K562 (cell line): ENCODE results near the gene FGF11. TPM values are rescaled to one million over a fixed set of nuclear protein-coding genes. Genes with fewer than 3 reads are reported as not detected.

Experiments
- FOXP1 ChIP-seq: sonication (generic); formaldehyde crosslinking; IDR thresholded peaks from 2 replicates; pipeline ENCODE4 v1.8.0; 2022; ENCODE audit warnings: mild to moderate bottlenecking, missing genetic modification reagents
- MIER1 ChIP-seq: fragments of 450-650 bp; IDR thresholded peaks from 2 replicates; pipeline ENCODE4 v1.6.1; 2016; ENCODE audit warnings: antibody characterized with exemption, mild to moderate bottlenecking, low read depth
- NONO ChIP-seq, 2 experiments: fragments of 200-400 bp in 1 of 2; fragments of 450-650 bp in 1 of 2; formaldehyde crosslinking in 1 of 2; IDR thresholded peaks; 2 replicates each; pipeline ENCODE4 v1.6.1; 2017; ENCODE audit warnings: low read depth in 2 of 2, mild to moderate bottlenecking in 2 of 2, moderate library complexity in 2 of 2, low read length in 1 of 2
- RNF2 ChIP-seq: sonication (generic); IDR thresholded peaks from 2 replicates; pipeline ENCODE4 v1.6.1; 2016
- TBL1XR1 ChIP-seq, 2 experiments: IDR thresholded peaks; 2 replicates each; pipeline ENCODE4 v1.6.1; 2012; ENCODE audit warnings: improper control_type of control experiment in 2 of 2, low read length in 2 of 2, mild to moderate bottlenecking in 1 of 2
- polyA plus RNA-seq, 8 experiments: library from polyadenylated mRNA; depleted of rRNA in 4 of 8; stranded (reverse) in 5 of 8; unstranded in 3 of 8; fragments of >200 nt; fragmentation: Nextera tagmentation in 2 of 8; fragmentation: Illumina TruSeq in 1 of 8; extraction: Ambion mirVana in 2 of 8; extraction: Trizol in 1 of 8; gene quantifications; 2 replicates each; pipeline versions ENCODE4 v1.2.1 to v1.2.3, GENCODE V29; 2011 to 2014; ENCODE audit warnings: inconsistent platforms in 1 of 8, missing spikeins in 1 of 8
- total RNA-seq, 7 experiments: library from RNA; depleted of rRNA in 6 of 7; stranded (reverse); fragments of >200 nt in 6 of 7; fragmentation: Illumina TruSeq in 2 of 7; extraction: Trizol in 2 of 7; gene quantifications; 2 replicates each; pipeline versions ENCODE4 v1.2.1 to v1.2.3, GENCODE V29; 2011 to 2021; ENCODE audit warnings: low replicate concordance in 1 of 7
- TF ChIP-seq, protein P1 (sequence below), 2 experiments: fragments of 450-650 bp; IDR thresholded peaks; 2 replicates each; pipeline ENCODE4 v1.6.1; 2018; ENCODE audit warnings: mild to moderate bottlenecking in 2 of 2, low read depth in 1 of 2; ENCODE audit not compliant: partially characterized antibody in 2 of 2
- TF ChIP-seq, protein P2 (sequence below): fragments of 450-650 bp; IDR thresholded peaks from 2 replicates; pipeline ENCODE4 v1.6.1; 2017; ENCODE audit warnings: antibody characterized with exemption, mild to moderate bottlenecking
- TF ChIP-seq, protein P3 (sequence below): conservative IDR thresholded peaks from 2 replicates; pipeline ENCODE4 v1.6.1; 2011; ENCODE audit warnings: low read depth, mild to moderate bottlenecking, low read length; ENCODE audit not compliant: control insufficient read depth
- TF ChIP-seq, protein P4 (sequence below): fragments of 250-450 bp; sonication (Bioruptor Pico); IDR thresholded peaks from 2 replicates; pipeline ENCODE4 v1.8.0; 2022; ENCODE audit warnings: inconsistent platforms

FGF11 gene
- total and polyA plus RNA-seq, 9 of the 15 experiments (the other 6 are each of a cell fraction or from before 2014, with no cell fraction given): 1.2 to 7.5 (median 3.0) TPM

DNA sequence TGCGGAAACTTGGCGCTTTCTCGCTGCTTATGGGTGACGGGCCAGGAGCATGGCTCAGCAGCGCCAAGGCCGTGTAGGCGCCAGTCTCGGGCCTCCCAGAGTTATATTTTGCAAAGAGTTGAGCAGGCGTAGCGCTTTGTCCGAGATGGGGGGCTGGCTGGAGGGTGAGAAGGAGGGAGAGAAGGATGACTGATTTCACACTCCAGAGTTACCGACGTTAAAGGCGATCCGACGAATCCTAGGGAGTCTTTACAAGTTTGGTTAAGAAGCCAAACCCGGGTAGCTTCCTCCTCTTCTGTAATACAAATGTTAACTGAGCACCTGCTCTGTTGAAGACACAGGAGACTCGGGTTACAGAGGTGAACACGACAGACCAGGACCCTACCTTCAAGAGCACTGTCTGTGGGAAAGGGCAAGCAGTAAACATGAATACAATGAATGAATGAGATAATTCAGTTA, 45.6 kb downstream of the FGF11 start (continued):
- TF ChIP-seq, protein P1, sequence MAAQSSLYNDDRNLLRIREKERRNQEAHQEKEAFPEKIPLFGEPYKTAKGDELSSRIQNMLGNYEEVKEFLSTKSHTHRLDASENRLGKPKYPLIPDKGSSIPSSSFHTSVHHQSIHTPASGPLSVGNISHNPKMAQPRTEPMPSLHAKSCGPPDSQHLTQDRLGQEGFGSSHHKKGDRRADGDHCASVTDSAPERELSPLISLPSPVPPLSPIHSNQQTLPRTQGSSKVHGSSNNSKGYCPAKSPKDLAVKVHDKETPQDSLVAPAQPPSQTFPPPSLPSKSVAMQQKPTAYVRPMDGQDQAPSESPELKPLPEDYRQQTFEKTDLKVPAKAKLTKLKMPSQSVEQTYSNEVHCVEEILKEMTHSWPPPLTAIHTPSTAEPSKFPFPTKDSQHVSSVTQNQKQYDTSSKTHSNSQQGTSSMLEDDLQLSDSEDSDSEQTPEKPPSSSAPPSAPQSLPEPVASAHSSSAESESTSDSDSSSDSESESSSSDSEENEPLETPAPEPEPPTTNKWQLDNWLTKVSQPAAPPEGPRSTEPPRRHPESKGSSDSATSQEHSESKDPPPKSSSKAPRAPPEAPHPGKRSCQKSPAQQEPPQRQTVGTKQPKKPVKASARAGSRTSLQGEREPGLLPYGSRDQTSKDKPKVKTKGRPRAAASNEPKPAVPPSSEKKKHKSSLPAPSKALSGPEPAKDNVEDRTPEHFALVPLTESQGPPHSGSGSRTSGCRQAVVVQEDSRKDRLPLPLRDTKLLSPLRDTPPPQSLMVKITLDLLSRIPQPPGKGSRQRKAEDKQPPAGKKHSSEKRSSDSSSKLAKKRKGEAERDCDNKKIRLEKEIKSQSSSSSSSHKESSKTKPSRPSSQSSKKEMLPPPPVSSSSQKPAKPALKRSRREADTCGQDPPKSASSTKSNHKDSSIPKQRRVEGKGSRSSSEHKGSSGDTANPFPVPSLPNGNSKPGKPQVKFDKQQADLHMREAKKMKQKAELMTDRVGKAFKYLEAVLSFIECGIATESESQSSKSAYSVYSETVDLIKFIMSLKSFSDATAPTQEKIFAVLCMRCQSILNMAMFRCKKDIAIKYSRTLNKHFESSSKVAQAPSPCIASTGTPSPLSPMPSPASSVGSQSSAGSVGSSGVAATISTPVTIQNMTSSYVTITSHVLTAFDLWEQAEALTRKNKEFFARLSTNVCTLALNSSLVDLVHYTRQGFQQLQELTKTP (IDR thresholded peaks at IDR 0.05; ENCODE audit: low read depth in 1 of 2, partially characterized antibody in 2 of 2): no peak
- TF ChIP-seq RNF2: no peak
- TF ChIP-seq, protein P2, sequence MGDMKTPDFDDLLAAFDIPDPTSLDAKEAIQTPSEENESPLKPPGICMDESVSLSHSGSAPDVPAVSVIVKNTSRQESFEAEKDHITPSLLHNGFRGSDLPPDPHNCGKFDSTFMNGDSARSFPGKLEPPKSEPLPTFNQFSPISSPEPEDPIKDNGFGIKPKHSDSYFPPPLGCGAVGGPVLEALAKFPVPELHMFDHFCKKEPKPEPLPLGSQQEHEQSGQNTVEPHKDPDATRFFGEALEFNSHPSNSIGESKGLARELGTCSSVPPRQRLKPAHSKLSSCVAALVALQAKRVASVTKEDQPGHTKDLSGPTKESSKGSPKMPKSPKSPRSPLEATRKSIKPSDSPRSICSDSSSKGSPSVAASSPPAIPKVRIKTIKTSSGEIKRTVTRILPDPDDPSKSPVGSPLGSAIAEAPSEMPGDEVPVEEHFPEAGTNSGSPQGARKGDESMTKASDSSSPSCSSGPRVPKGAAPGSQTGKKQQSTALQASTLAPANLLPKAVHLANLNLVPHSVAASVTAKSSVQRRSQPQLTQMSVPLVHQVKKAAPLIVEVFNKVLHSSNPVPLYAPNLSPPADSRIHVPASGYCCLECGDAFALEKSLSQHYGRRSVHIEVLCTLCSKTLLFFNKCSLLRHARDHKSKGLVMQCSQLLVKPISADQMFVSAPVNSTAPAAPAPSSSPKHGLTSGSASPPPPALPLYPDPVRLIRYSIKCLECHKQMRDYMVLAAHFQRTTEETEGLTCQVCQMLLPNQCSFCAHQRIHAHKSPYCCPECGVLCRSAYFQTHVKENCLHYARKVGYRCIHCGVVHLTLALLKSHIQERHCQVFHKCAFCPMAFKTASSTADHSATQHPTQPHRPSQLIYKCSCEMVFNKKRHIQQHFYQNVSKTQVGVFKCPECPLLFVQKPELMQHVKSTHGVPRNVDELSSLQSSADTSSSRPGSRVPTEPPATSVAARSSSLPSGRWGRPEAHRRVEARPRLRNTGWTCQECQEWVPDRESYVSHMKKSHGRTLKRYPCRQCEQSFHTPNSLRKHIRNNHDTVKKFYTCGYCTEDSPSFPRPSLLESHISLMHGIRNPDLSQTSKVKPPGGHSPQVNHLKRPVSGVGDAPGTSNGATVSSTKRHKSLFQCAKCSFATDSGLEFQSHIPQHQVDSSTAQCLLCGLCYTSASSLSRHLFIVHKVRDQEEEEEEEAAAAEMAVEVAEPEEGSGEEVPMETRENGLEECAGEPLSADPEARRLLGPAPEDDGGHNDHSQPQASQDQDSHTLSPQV: 0 out of 2 replicates have a peak, but pooled peaks have one; percentile 47
- no peak for TF ChIP-seq TBL1XR1 (IDR thresholded peaks at IDR 0.05; ENCODE audit: low read length in 2 of 2)
- TF ChIP-seq, protein P3, sequence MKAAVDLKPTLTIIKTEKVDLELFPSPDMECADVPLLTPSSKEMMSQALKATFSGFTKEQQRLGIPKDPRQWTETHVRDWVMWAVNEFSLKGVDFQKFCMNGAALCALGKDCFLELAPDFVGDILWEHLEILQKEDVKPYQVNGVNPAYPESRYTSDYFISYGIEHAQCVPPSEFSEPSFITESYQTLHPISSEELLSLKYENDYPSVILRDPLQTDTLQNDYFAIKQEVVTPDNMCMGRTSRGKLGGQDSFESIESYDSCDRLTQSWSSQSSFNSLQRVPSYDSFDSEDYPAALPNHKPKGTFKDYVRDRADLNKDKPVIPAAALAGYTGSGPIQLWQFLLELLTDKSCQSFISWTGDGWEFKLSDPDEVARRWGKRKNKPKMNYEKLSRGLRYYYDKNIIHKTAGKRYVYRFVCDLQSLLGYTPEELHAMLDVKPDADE: no peak
- TF ChIP-seq, protein P4, sequence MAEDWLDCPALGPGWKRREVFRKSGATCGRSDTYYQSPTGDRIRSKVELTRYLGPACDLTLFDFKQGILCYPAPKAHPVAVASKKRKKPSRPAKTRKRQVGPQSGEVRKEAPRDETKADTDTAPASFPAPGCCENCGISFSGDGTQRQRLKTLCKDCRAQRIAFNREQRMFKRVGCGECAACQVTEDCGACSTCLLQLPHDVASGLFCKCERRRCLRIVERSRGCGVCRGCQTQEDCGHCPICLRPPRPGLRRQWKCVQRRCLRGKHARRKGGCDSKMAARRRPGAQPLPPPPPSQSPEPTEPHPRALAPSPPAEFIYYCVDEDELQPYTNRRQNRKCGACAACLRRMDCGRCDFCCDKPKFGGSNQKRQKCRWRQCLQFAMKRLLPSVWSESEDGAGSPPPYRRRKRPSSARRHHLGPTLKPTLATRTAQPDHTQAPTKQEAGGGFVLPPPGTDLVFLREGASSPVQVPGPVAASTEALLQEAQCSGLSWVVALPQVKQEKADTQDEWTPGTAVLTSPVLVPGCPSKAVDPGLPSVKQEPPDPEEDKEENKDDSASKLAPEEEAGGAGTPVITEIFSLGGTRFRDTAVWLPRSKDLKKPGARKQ: no peak
- no peak for TF ChIP-seq MIER1
- no peak for TF ChIP-seq FOXP1
- TF ChIP-seq NONO (IDR thresholded peaks at IDR 0.05; ENCODE audit: low read depth in 2 of 2, low read length in 1 of 2): no peak
